Sigmoid colon (tissue), 7 donors: Measurements from ENCODE around the gene TCF20. TPM values are rescaled to one million over a fixed set of nuclear protein-coding genes. Genes with fewer than 3 reads are reported as not detected.

ENCODE experiments used
- DNase-seq: peaks from one replicate; pipeline ENCODE4 v3.0.0-alpha.2; 2019
- H3K27ac ChIP-seq, 4 donors: fragments of 200-600 bp; sonication (generic); one replicate each; pipeline ENCODE4 v1.5.1; 2016 to 2019; ENCODE audit warnings: mild to moderate bottlenecking in 1 of 4
- H3K27me3 ChIP-seq, 3 donors: fragments of 200-600 bp; sonication (generic); one replicate each; pipeline ENCODE4 v1.5.1; 2019; ENCODE audit warnings: mild to moderate bottlenecking in 1 of 3
- H3K36me3 ChIP-seq, 4 donors: fragments of 200-600 bp; sonication (generic); one replicate each; pipeline ENCODE4 v1.5.1; 2016 to 2019
- H3K4me1 ChIP-seq, 4 donors: fragments of 200-600 bp; sonication (generic); one replicate each; pipeline ENCODE4 v1.5.1; 2017 to 2019
- H3K4me3 ChIP-seq, 4 donors: fragments of 200-600 bp; sonication (generic); one replicate each; pipeline ENCODE4 v1.5.1; 2017 to 2019; ENCODE audit warnings: mild to moderate bottlenecking in 2 of 4, moderate library complexity in 1 of 4
- H3K9me3 ChIP-seq, 4 donors: fragments of 200-600 bp in 3 of 4; sonication (generic) in 3 of 4; one replicate each; pipeline versions ENCODE4 v1.5.1 to v1.6.1; 2013 to 2019
- CTCF ChIP-seq, 4 experiments: fragments of 450-650 bp in 3 of 4; fragments of 200-600 bp in 1 of 4; IDR thresholded peaks; one replicate each; pipeline ENCODE4 v1.5.1; 2016 to 2019; ENCODE audit warnings: antibody characterized with exemption in 4 of 4, mild to moderate bottlenecking in 3 of 4, moderate library complexity in 2 of 4
- EP300 ChIP-seq, 4 donors: sonication (generic); formaldehyde crosslinking; IDR thresholded peaks; one replicate each; pipeline ENCODE4 v1.6.1; 2017; ENCODE audit warnings: antibody characterized with exemption in 4 of 4
- POLR2A ChIP-seq, 2 donors: fragments of 450-650 bp; IDR thresholded peaks; one replicate each; pipeline ENCODE4 v1.6.1; 2016; ENCODE audit warnings: antibody characterized with exemption in 2 of 2, mild to moderate bottlenecking in 2 of 2, moderate library complexity in 2 of 2
- POLR2AphosphoS5 ChIP-seq, 4 donors: sonication (generic); formaldehyde crosslinking; IDR thresholded peaks; one replicate each; pipeline ENCODE4 v1.6.1; 2017; ENCODE audit warnings: antibody characterized with exemption in 4 of 4
- WGBS, 2 donors: extraction: QIAGEN DNeasy Blood & Tissue Kit; methylation state at CpG; one replicate each; pipeline ENCODE4 v1.1.7; 2013; 5-methylcytosine and 5-hydroxymethylcytosine counted together
- intact Hi-C: fragments of 100-400 bp; cut with DNase I; formaldehyde crosslinking; loops from one replicate; pipeline ENCODE4 v1.15.1; 2023
- polyA plus RNA-seq, 3 donors: library from polyadenylated mRNA; stranded (reverse); fragments of 200-250 nt; gene quantifications; one replicate each; pipeline ENCODE4 v1.2.3, GENCODE V29; 2013
- total RNA-seq, 4 donors: library from RNA; depleted of rRNA; stranded (reverse); fragments of >200 nt; gene quantifications; one replicate each; pipeline ENCODE4 v1.1.0, GENCODE V29; 2016
- donor health status: healthy with polysubstance abuse.
- donor health status: Bipolar disorder and iron deficiency.
- donor health status: healthy.

TCF20 gene
- total and polyA plus RNA-seq, 7 donors = 10.8 to 31.0 (median 22.5) TPM

- H3K27me3 ChIP-seq = peaks cover 0 to 29% (median 0%) of the 10 kb centered on the region in 3 donors
- WGBS, 2 donors = 87 to 94% methylated on average over 14 of the region's 14 CpGs
- no peak for DNase-seq
- no peak overlapping the region for H3K4me3 ChIP-seq
- no peak overlapping the region for H3K27ac ChIP-seq
- TF ChIP-seq POLR2A (IDR thresholded peaks at IDR 0.05) (no peak), POLR2AphosphoS5 (IDR thresholded peaks at IDR 0.05) (no peak), CTCF (IDR thresholded peaks at IDR 0.05) (no peak), EP300 (IDR thresholded peaks at IDR 0.05) (no peak)
- no peaks in the 10 kb centered on the region for H3K9me3 ChIP-seq
- H3K4me1 ChIP-seq = peaks cover 0 to 17% (median 14%) of the 10 kb centered on the region in 4 donors
- H3K36me3 ChIP-seq = no peaks in the 10 kb centered on the region
- intact Hi-C loops = no loop called here
Measured at GRCh38 chr22:42284643-42285181, 14.3 kb upstream of the TCF20 start.

- DNase-seq = no peak
- H3K36me3 ChIP-seq = no peaks in the 10 kb centered on the region
- peak overlapping the region in 2 of 4 donors; percentile 42 to 46 for H3K4me3 ChIP-seq
- no peak overlapping the region for H3K27ac ChIP-seq
- peaks cover 0 to 17% (median 14%) of the 10 kb centered on the region in 4 donors for H3K4me1 ChIP-seq
- WGBS, 2 donors = 11 to 31% methylated on average over 7 of the region's 7 CpGs
- H3K9me3 ChIP-seq = no peaks in the 10 kb centered on the region
- peaks cover 0 to 29% (median 0%) of the 10 kb centered on the region in 3 donors for H3K27me3 ChIP-seq
- intact Hi-C loops = no loop called here
- no peak for TF ChIP-seq EP300 (IDR thresholded peaks at IDR 0.05)
- TF ChIP-seq POLR2A (IDR thresholded peaks at IDR 0.05) = no peak
- TF ChIP-seq POLR2AphosphoS5 (IDR thresholded peaks at IDR 0.05) = no peak
- no peak for TF ChIP-seq CTCF (IDR thresholded peaks at IDR 0.05)
Measured at GRCh38 chr22:42284202-42284591, 13.7 kb upstream of the TCF20 start.

- intact Hi-C loops = no loop called here
Measured at GRCh38 chr22:42283278-42284201, 13.1 kb upstream of the TCF20 start.

GRCh38 chr22:42282943-42283277, 12.5 kb upstream of the TCF20 start:
- WGBS, 2 donors = 7 to 34% methylated on average over 14 of the region's 14 CpGs
- Histone ChIP-seq H3K27me3 (peaks cover 0 to 29% (median 0%) of the 10 kb centered on the region in 3 donors), H3K4me3 (peak overlapping the region in 3 of 4 donors; percentile 37 to 46 (median 42)), H3K27ac (no peak overlapping the region), H3K36me3 (no peaks in the 10 kb centered on the region), H3K9me3 (no peaks in the 10 kb centered on the region), H3K4me1 (peaks cover 0 to 17% (median 14%) of the 10 kb centered on the region in 4 donors)
- DNase-seq = no peak
- intact Hi-C loops = no loop called here
- TF ChIP-seq POLR2AphosphoS5 (IDR thresholded peaks at IDR 0.05) = no peak
- TF ChIP-seq CTCF (IDR thresholded peaks at IDR 0.05) = no peak
- no peak for TF ChIP-seq POLR2A (IDR thresholded peaks at IDR 0.05)
- no peak for TF ChIP-seq EP300 (IDR thresholded peaks at IDR 0.05)

More at GRCh38 chr22:42283278-42284201, 13.1 kb upstream of the TCF20 start:
- peaks cover 0 to 17% (median 14%) of the 10 kb centered on the region in 4 donors for H3K4me1 ChIP-seq
- no peak for DNase-seq
- no peak for TF ChIP-seq CTCF (IDR thresholded peaks at IDR 0.05)
- peak overlapping the region; percentile 19 to 46 (median 40) for H3K4me3 ChIP-seq
- no peaks in the 10 kb centered on the region for H3K36me3 ChIP-seq
- H3K27ac ChIP-seq = no peak overlapping the region
- H3K27me3 ChIP-seq = peaks cover 0 to 29% (median 0%) of the 10 kb centered on the region in 3 donors
- 3 to 5% methylated on average over 72 of the region's 72 CpGs for WGBS, 2 donors
- H3K9me3 ChIP-seq = no peaks in the 10 kb centered on the region
